Gastroesophageal sphincter (tissue), 3 donors: ENCODE data around the gene RNF223.

Experiments used
- CTCF ChIP-seq, 4 experiments: fragments of 200-600 bp in 2 of 4; fragments of 450-650 bp in 2 of 4; sonication (generic) in 1 of 4; IDR thresholded peaks; one replicate each; pipeline ENCODE4 v1.5.1; 2017 to 2019; ENCODE audit warnings: antibody characterized with exemption in 4 of 4, mild to moderate bottlenecking in 2 of 4, moderate library complexity in 2 of 4
- EP300 ChIP-seq: sonication (generic); formaldehyde crosslinking; IDR thresholded peaks from one replicate; pipeline ENCODE4 v1.6.1; 2017; ENCODE audit warnings: antibody characterized with exemption, mild to moderate bottlenecking
- POLR2AphosphoS5 ChIP-seq: sonication (generic); formaldehyde crosslinking; IDR thresholded peaks from one replicate; pipeline ENCODE4 v1.6.1; 2017; ENCODE audit warnings: antibody characterized with exemption

GRCh38 chr1:1050577-1051052 is 23.5 kb downstream of the RNF223 start:
- no peak for TF ChIP-seq CTCF (IDR thresholded peaks at IDR 0.05)
- no peak for TF ChIP-seq POLR2AphosphoS5
- TF ChIP-seq EP300 = no peak
